ENCODE results near the gene CCM2.

Gene CCM2

DNA sequence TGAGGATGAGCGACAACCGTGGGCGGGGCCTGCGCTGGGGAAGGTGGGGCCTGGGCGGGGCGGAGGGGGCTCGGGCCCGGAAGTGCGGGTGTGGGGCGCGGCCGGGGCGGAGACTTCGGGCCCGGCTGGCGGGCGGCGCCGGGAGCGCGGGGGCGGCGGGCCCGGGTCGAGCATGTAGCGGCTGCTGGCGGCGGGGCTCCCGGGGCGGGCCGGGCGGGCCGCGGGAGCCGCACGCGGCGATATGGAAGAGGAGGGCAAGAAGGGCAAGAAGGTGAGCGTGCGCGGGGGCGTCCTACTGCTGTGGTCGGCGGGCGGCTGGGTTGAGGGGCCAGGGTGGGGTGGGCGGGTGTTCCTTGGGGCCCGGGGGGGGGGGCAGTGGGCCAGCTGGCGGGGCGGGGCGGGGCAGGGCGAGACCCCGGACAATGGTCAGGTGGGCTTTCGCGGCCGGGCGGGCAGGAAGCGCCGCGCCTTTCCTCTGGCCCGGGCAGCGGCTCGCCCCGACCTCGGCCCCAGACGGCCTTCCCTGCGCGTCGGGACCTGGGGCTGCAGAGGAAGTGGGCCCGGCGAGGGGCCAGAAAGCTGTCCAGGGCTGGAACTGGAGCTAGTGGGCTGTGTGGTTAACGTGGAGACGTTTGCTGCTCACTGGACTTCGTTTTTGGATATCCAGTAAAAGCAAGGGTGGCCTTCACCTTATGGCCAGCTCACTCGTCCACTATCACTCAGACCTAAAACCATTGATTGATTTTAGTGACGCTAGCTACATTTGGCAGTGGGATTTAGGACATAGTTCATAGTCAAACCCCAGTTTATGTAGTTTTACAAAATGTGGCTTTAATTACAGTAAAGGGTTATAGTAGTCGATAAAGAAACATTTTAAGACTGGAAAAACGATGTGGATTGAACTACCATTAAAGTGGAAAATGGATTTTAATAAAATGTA lies at the start of gene CCM2:
Gene CCM2 (plus strand): TSS at position 109 of the 940 bp plus-strand sequence. CDS start 133 bp downstream, at position 242.
- DNase-seq, result peak; percentile 27

- no peak for DNase-seq
Measured at GRCh38 chr7:44953156-44953555, 46.8 kb upstream of the CCM2 start.

DNA sequence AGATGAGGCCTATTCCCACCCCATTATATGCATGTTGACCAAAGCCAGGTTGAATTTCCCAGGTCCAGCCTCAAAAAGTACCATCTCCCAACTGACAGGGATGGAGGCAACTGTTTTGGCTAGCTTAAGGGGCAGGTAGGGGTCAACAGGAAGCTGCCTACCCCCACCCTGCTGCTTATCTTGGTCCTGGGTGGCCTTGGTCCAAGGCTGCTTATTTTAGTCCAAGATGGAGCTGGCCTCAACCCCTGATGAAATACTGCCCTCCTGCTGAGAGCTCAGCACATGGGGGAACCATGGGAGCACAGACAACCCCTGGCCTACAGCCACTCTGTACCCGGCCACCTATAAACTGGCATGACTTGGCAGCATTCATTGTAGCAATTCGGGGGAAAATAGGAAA lies 44.3 kb upstream of the CCM2 start:
- no peak for DNase-seq

- no peak for DNase-seq
Measured at GRCh38 chr7:44956157-44956766, 43.7 kb upstream of the CCM2 start.

DNA sequence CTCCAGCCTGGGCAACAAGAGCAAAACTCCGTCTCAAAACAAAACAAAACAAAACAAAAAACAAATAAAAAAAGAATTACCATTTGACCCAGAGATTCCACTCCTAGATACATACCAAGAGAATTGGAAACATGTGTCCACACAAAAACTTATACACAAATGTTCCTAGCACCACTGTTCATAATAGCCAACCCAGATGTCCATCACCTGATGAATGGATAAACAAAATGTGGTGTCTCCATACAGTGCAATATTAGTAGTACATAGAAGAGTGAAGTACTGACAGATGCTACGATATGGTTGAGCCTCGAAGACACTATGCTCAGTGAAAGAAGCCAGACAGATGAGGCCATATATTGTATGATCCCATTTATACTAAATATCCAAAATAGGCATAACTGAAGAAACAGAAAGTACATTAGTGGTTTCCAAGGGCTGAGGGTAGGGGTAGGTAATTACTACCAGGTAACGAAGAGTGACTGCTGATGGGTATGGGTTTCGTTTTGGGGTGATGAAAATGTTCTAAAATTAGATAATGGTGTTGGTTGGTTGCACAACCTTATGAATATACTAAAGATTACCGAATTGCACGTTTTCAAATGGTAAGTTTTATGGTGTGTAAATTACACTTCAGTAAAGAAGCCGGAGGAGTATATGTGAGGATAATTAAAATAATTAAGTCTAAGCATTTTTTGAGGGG lies 41.2 kb upstream of the CCM2 start:
- DNase-seq, result no peak

DNA sequence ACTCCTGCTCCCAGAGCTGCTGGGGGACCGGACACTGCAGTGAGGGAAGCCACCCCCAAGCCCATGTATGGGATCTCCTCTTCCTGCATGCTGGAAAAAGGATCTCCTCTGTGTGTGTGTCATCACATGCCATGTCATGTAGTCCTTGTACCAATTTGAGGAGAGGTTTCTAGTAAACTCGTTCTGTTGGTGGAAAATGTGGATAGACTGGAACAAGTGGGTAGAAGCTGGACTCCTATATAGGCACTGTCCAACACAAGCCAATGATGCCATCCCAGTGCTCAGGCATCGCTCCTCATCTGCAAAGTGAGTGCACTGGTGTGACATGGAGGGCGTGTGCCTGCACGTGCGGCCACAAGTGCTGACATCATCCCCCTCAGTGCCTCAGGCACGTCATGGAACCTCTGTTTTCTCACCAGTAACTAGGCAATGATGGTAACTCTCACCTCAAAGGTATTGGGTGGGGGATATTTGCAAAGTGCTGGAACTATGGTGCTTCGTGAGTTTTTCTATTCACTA lies 40.5 kb upstream of the CCM2 start:
- no peak for DNase-seq

- DNase-seq, result no peak
Measured at GRCh38 chr7:44960011-44960580, 39.9 kb upstream of the CCM2 start.

DNA sequence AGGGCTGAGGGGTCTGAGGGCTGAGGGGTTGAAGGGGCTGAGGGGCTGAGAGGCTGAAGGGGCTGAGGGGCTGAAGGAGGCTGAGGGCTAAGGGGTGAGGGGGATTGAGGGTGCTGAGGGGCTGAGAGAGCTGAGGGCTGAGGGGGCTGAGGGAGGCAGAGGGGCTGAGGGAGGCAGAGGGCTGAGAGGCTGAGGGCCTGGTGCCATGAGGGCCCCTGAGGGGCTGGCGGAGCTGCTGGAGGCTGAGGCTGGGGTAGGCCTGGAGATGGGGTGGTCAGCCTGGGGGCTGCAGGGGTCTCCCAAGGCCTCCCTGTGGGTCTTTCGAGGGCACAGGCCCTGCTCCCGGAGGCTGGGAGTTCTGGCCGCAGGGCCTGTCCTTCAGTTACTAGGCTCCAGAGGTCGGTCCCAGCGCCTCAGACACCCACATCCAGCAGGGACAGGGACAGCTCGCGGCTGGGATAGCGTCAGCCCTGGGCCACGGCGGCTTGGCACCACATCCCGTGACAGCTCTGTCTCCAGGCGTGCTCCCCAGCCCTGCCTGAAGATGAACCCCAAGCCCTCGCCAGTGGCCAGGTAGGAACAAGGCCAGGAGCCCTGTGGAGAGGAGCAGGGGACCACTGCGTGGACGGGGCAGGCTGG lies 38.0 kb upstream of the CCM2 start:
- DNase-seq, result no peak

DNA sequence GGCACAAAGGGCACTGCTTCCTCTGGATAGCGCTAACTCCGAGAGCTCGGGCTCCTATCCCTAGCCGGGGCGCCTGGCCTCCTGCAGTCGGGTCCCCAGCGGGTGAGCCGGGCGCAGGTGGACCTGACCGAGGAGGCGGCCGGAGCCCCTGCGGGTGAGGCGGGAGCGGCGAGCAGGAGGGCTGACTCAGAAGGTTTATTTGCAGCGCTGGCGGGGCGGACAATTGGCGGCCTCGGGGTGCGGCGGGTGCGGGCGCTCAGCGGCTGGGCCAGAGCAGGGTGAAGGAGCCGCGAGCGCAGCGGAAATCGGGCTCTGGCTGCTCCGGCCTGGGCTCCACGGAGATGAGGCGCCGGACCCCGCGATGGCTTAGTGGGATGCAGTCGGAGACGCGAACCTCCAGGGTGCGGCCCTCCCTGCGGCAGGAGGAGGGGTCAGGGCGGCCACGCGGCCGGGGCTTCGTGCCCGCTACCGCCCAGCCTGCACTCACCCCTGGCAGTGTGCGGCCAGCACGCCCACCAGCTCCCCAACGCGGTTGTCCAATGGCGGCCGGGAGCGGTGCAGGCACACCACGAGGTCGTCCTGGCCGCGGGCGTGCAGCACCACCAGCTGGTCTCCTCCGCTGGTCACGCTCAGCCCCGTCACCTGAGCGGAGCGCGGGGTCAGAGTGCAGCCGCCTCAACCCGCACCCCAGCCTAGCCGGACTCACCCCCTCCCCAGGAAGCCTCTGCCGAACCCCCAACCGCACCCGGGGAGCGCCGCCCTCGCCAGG lies 37.3 kb upstream of the CCM2 start:
- no peak for DNase-seq

DNA sequence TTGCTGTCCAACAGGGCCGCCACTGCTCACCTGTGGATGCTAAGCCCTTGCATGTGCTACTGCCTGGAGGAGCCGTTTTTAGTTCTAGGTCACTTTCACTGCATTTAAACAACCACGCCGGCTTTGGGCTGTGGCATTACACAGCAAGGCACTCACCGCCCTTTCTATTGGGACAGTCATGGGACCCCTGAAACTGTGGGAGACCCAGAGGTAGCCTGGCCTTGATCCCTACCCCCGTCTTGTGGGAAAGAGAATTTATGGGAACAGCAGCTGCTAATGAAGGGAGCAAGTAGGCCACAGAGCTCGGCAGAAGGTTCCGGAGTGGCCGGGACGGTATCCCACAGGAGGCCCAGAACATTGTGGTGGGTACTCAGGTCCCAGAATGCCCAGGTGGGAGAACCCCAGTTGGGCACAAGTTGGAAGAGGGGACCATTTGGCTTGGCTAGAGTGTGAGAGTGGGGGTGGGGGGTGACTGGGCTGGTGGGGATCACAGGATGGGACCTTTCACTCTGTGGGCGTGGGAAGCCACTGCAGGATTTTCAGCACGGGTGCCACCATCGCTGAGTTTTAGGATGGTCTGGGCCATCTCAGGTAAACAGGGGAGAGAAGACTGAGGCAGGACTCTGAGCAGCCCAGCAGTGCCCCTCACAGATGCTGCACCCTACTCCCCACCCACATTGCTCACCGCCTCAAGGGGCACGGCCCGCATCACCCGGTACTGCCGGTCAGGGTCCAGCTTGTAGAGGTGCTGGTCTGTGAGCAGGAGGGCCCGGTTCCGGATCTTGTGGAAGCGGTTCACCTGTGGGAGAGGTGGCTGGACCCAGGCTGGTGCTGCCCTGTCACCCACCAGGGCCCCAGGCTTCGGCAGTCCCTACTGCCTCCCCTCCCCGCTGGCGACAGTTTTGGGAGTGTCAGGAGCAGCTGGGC lies 36.4 kb upstream of the CCM2 start:
- DNase-seq, result no peak

- DNase-seq, result no peak
Measured at GRCh38 chr7:44964384-44964830, 35.6 kb upstream of the CCM2 start.

- no peak for DNase-seq
Measured at GRCh38 chr7:44964831-44965440, 35.1 kb upstream of the CCM2 start.

DNA sequence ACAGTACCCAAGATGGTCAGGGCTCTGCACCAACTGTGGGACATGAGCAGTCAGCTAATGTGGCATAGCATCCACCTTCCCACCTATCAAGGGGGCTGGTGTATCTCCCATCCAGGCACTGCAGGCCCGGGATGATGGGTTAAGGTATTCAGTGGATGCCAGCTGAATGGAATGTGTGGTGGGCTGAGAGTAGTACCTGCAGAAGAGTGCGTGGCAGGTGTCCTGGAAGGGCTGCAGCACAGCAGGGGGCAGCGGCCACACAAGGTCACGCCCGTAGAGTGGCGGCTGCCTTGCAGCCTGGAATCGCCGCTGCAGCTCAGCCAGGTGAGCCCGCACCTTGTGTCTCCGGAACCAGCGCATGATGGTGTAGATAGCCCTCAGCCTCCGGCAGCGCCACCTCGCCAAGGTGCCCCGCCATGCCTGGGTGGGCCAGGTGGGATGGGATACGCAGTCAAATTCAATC lies 34.5 kb upstream of the CCM2 start:
- DNase-seq, result no peak

GRCh38 chr7:44965937-44966730 lies 33.9 kb upstream of the CCM2 start:
- no peak for DNase-seq

- DNase-seq, result no peak
Measured at GRCh38 chr7:44966731-44967538, 33.1 kb upstream of the CCM2 start.

- no peak for DNase-seq
Measured at GRCh38 chr7:44967571-44968446, 32.2 kb upstream of the CCM2 start.

DNA sequence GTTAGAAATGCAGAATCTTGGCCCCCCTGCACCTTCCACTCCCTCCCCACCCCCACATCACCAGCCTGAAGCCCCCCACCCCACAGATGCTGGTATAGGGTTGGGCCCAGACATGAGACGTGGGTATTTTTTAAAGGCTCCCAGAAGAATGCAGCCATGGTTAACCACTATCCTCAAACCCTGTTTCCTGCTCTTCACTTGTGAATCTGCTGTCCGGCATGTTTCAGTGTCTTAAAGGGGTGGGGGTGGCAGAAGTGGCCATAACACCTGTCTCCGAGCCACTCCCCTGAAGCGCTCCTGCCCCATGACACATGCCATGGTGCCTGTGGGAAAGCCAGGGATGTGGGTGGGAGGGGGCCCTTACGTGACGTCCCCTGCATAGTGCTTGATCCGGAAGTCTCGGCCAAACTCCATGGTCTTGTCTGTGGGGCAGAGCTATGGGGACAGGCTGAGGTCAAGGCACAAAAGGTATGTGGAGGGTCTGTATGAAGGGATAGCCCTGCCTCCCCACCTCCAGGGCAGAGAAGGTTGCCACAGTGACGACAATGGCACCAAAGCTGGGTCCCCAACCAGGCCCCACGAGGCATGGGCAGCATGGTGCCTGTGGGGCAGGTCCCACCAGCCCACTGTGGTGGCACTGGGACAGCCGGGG lies 30.8 kb upstream of the CCM2 start:
- no peak for DNase-seq
